HG03378 (cell line): ENCODE measurements around the gene A4GALT.
A peak's percentile ranks its signal among the peaks of the same experiment; 100 is the strongest.
"Not testable (repeated sequence)": the region's sequence is repeated elsewhere in the genome, so short reads cannot be mapped to it uniquely, and the experiment has no call there.

Source experiments
- ATAC-seq: cut with Tn5 transposase; IDR thresholded peaks from one replicate; pipeline ENCODE4 v1.9.1; 2021; ENCODE audit warnings: mild to moderate bottlenecking, moderate library complexity; ENCODE audit not compliant: unreplicated experiment

Gene A4GALT

GRCh38 chr22:42720263-42721044, at the start of gene A4GALT:
Gene A4GALT, minus strand, starts transcription at chr22:42720870. Its CDS starts 26,919 bp downstream, at chr22:42693951.
- ATAC-seq: no peak

- ATAC-seq: no peak
Measured at GRCh38 chr22:42770448-42770726, 49.7 kb upstream of the A4GALT start.

GRCh38 chr22:42769574-42770447, 49.1 kb upstream of the A4GALT start:
- peak; percentile 58 for ATAC-seq

GRCh38 chr22:42769238-42769573, 48.5 kb upstream of the A4GALT start:
- no peak for ATAC-seq

GRCh38 chr22:42768385-42769035, 47.8 kb upstream of the A4GALT start:
- no peak for ATAC-seq

GRCh38 chr22:42766860-42767259, 46.2 kb upstream of the A4GALT start:
- no peak for ATAC-seq

GRCh38 chr22:42764895-42765363, 44.3 kb upstream of the A4GALT start:
- no peak for ATAC-seq

- no peak for ATAC-seq
Measured at GRCh38 chr22:42763965-42764480, 43.4 kb upstream of the A4GALT start.

- no peak for ATAC-seq
Measured at GRCh38 chr22:42760806-42761565, 40.3 kb upstream of the A4GALT start.

GRCh38 chr22:42758931-42759629, 38.4 kb upstream of the A4GALT start:
- no peak for ATAC-seq

GRCh38 chr22:42755553-42755952, 34.9 kb upstream of the A4GALT start:
- not testable (repeated sequence) for ATAC-seq

GRCh38 chr22:42755121-42755520, 34.5 kb upstream of the A4GALT start:
- ATAC-seq: not testable (repeated sequence)

GRCh38 chr22:42754658-42755057, 34.0 kb upstream of the A4GALT start:
- no peak for ATAC-seq

GRCh38 chr22:42752912-42753311, 32.2 kb upstream of the A4GALT start:
- ATAC-seq: no peak

- no peak for ATAC-seq
Measured at GRCh38 chr22:42752230-42752746, 31.6 kb upstream of the A4GALT start.

GRCh38 chr22:42750421-42750820, 29.8 kb upstream of the A4GALT start:
- not testable (repeated sequence) for ATAC-seq

- ATAC-seq: no peak
Measured at GRCh38 chr22:42747701-42748513, 27.2 kb upstream of the A4GALT start.

- no peak for ATAC-seq
Measured at GRCh38 chr22:42745118-42745517, 24.4 kb upstream of the A4GALT start.

GRCh38 chr22:42743501-42743991, 22.9 kb upstream of the A4GALT start:
- no peak for ATAC-seq
